NCI-H345 treated with DMSO at 0.1 percent for 48 hours (cell line): ENCODE results near the gene PCCA.
"Not testable (repeated sequence)": the region's sequence is repeated elsewhere in the genome, so short reads cannot be mapped to it uniquely, and the experiment has no call there.

ENCODE experiments used
- DNase-seq: peaks from one replicate; lab custom pipeline; 2025; ENCODE audit not compliant: unreplicated experiment; lab: John Stamatoyannopoulos, UW

Gene PCCA

DNA sequence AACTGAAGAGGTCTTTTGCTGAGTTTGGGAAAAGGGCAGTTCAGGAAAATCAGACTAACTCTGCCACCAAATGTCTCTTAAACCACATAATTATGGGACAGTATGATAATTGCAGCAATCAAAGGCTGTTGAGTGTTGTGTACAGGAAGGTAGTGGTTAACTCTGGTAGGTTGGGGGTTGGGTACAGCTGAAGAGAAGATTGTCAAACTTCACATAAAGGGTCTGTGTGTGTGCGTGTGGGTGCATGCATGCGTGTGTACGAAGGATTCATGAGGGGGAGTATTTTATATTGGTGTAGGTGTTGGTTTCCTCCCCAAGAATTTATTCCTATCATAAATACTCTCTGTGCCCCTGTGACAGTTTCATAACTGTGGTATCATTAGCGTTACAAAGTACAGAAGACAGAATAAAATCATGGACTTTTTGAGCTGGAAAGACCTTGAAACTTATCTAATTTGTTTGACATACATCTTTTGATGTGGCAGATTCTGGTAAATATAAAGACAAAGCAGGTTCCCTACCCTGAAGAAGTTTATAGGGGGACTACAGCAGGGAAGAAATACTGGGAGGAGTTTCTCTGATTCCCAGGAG, 94.1 kb downstream of the PCCA start:
- no peak for DNase-seq

DNA sequence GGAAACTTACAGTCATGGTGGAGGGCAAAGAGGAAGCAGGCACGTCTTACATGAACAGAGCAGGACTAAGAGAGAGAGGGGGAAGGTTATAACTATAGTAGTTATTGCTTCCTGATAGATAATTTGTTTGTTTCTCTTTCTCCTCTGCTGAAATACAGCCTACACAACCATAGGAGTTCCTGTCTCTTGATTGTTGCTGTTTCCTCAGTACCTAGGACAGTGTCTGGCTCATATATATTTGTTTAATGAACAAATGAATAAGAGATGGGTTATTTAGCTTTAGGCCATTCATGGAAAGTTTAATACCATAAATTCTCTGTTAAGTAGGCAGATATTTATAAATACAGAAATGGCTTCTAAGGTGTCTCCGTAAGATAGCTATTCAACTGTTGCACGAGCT, 95.2 kb downstream of the PCCA start:
- no peak for DNase-seq

DNA sequence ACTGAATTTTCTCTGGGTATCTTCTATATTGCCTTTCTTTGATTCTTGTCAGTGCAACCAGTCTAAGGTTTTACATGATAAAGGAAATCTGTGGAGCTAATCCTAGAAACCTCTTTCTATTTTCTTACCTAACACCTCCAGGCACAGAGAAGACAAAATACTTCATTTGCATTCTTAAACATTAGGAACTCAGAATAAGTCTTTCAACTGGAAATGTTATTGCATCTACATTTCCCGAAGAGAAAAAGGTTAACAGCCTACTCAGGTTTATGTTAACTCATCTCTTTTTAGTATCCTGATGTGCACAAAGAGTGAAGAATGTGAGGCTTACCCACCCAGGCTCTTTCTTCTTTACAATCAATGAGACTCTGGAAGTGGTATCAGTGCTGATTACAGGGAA, 106.7 kb downstream of the PCCA start:
- no peak for DNase-seq

DNA sequence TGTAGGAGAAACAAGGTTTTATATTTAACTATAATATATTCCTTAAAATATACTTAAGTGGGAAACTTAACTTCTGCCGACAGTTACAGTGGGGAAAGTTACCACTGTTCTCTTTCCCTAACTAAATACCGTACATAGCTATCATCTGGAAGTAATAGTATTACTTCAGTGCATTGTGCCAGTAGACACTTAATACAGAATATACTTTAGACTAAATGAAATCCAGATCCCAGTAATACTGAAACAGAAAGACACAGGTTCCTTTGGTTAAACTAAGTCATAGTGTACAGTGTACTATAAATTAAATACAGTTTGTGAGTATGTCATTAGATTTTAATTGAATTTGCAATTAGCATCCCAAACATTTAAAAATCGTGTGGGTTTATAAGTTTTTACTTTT, 107.5 kb downstream of the PCCA start:
- no peak for DNase-seq

DNA sequence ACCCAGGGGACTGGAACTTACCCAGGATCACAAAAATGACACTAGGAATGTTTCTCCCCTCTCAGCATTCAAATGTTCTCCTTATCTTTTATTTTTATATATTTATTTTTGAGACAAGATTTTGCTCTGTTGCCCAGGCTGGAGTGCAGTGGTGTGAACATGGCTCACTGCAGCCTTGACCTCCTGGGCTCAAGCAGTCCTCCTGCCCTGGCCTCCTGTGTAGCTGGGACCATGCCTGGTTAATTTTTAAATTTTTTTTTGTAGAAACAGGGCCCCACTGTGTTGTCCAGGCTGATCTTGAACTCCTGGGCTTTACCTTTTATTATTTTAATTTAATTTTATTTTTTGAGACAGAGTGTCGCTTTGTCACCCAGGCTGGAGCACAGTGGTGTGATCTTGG, 108.2 kb downstream of the PCCA start:
- DNase-seq = no peak

DNA sequence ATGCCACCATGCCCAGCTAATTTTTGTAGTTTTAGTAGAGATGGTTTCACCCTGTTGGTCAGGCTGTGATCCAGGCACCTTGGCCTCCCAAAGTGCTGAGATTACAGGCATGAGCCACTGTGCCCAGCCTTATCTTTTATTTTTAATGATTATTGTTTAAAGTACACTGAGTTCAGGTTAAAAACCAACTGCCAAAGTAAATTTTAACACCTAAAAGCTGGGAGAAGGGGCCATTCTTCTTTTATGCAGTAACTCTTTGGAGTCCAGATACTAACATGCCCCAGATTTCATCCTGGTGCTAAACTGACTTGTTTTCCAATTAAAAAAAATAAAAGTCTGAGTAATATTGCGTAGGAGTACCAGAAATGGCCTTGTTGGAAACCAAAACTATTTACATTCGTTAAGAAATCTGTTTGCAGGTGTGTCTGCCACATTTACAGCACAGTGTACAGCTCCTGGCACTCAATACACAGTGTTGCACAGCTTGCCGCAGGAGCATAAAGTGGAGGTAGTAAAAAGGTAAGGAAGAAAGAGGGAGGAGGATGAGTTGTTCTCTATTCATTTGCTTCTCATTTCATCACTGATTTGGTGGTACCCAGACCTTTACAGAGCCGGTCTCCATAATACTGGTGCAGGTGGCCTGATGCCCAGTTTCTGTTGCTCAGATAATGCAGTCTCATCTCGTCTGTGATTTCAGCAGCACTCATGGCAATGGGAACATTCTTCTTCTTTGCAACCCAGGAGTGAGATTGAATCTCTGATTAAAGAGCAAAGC, 108.9 kb downstream of the PCCA start:
- DNase-seq = no peak

DNA sequence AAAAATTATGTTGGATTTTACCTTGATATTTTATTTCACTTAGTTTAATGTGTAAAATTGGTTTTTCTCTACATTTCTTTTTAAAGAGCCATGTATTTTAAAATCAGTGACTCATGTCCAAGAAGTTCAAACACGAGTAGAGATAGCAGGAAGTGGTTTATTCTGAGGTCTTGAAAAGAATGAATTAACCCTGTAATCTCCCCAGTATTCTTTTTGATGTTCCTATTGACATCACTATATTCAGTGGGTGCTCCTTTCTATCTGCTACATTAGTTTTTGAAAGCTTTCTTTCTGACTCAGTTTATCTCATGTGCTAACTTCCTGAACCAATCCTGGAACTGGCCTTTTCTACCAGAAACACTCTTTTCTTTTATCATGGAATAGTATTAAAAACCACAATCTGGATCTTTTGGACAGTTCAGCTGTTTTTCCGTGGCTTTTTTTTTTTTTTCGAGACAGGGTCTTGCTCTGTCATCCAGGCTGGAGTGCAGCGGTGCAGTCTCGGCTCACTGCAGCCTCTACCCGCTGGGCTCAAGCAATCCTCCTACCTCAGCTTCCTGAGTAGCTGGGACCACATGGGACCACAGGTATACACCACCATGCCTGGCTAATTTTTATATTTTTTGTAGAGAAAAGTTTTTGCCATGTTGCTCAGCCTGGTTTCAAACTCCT, 114.9 kb downstream of the PCCA start:
- DNase-seq = no peak

DNA sequence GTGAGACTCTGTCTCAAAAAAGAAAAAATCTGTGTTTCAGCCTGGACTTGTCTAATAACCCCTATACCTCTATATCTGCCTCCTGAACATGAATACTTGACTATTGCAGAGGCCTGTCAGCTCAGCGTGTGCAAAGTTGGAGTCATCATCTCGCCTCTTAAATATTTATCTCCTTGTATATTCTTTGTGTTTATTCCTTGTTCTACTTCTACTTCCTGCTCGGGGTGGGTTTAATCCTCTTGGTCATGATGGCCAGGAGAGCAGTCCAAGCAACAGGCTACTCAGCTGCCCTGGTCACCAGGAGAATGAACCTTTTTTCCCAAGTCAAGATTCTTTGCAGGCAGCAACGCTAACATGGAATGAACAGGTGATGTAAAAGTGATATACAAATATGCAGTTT, 119.1 kb downstream of the PCCA start:
- no peak for DNase-seq

DNA sequence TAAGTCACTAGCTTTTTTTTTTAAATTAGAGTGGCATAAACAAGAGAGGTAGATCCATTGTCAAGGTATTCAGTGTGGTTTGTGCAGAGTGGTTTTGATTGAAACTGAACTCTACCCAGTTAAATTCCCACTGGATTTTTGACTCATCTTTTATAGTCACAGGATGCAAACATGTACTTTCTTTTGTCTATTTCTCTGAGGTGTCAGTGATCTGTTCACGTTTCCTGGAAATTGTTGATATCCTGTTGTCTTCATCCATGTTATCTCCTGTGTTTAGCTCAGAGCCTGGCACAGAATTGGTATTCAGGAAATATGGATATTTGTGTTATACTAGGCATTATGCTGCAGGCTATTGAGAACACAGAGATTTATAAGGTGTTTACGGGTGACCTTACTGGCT, 119.7 kb downstream of the PCCA start:
- no peak for DNase-seq

DNA sequence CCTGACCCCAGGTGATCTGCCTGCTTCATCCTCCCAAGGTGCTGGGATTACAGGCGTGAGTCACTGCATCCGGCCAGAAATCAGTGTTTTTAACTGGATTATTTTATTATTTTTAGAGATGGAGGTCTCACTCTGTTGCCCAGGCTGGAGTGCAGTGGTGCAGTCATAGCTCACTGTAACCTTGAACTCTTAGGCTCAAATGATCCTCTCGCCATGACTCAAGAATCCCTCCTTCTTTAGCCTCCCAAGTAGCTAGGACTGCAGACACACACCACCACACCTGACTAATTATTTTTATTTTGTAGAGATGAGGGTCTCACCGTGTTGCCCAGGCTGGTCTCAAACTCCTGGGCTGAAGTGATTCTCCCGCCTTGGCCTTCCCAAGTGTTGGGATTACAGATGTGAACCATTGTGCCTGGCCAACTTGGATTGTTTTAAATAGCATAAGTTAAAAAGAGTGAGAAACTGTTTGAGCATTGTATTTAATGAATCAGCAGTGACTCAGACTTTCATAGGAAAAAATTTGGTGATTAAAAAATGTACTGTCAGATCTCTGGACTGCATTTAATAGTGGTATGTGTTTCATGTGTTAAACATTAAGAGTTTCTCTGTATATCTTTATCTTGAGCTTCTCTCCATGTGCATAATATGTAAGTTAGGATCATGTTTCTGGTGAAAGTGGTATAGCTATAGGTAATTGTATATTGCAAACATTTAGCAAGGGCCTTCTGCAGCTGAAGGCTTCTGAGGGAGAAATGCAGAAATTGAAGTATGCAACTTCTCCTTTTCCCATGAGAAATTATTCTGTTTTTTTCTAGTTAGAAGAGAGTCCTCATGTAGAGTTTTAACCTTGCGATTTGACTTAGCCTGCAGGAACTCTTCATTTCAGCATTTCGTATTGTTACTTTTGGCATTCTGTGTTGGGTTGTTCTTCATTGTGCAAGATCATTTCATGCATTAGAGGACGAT, 121.2 kb downstream of the PCCA start:
- no peak for DNase-seq

DNA sequence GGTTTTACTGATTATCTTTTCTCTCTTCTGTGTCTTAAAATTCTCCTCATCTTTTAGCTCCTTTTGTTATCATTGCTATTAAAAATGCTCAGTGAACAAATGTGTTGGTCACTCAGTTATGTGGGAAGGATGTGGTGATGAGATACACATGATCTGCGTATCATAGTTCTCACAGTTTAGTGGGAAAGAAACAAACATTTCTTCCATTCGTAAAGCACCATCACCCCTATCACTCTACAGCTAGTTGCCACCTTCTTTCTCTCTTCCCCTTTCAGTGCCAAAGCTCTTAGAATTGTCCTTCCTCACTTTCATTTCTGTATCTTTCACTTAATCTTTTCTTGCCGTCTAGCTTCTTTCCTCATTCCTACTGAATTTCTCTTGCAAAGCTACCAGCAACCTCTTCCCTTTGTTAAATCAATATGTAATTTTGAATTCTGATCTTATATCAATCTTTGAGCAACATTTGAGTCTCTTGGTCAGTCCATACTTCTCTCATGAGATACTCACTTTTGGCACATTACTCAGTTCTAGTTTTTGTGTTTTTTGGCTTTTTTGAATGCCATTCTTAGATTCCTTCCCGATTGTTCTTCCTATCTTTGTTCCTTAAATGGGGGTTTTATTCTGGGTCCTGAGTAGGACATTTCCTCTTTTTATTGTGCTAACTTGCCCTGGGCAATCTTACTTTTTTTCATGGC, 122.3 kb downstream of the PCCA start:
- DNase-seq = no peak

DNA sequence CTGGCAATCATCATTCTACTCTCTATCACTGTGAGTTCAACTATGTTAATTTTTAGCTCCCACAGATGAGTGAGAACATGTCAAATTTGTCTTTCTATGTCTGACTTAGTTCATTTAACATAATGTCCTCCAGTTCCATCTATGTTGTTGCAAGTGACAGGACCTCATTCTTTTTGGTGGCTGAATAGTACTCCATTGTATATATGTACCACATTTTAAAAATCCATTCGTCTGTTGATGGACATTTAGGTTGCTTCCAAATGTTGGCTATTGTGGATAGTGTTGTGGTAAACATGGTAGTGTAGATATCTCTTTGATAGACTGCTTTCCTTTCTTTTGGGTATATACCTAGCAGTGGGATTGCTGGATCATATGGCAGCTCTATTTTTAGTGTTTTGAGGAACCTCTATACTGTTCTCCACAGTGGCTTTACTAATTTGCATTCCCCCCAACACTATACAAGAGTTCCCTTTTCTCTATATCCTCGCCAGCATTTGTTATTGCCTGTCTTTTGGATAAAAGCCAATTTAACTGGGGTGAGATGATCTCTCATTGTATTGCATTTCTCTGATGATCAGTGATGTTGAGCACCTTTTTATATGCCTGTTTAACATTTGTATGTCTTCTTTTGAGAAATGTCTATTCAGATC, 124.1 kb downstream of the PCCA start:
- DNase-seq = no peak

DNA sequence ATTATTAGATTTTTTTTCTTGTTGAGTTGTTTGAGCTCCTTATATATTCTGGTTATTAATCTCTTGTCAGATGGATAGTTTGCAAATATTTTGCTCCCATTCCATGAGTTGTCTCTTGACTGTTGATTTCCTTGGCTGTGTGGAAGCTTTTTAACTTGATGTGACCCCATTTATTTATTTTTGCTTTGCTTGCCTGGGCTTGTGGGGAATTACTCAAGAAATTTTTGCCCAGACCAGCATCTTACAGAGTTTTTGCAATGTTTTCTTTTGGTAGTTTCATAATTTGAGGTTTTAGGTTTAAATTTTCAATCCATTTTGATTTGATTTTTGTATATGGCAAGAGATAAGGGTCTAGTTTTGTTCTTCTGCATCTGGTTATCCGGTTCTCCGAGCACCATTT, 124.7 kb downstream of the PCCA start:
- no peak for DNase-seq

DNA sequence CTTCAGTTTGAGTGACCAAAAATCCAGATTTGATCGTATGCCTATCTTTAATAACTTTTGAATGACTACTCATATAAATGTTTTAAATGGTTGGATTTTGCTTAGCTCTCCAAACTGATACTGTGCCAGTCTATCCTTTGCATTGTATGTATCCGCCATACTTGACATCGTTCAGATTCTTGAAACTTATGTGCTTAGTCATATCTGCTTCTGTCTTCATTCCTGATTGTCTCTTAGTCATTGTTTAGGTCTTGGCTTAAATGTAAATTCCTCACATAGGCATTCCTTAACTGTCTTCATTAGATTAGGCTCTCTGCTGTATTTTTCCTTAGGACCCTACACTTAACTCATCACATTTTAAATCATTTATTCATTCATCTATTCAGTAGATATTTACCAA, 126.0 kb downstream of the PCCA start:
- DNase-seq = no peak

DNA sequence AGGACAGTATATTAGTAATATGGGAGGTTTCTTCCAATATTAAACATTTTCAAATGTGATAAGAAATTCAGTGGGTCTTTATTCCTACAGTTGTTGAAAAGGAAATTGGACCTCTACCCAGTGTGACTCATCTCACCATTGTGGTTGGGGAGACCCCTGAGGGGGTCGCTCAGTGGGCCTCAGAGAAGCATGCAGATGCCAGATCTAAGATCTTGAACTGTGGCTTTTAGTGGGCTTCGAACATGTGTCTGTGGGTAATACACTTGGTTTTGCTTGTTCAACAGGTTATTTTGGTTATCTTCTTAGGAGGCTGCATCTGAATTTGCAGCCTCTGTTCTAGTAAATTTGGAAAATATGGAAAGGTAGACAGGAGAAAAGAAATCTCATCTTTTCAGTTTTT, 132.3 kb downstream of the PCCA start:
- no peak for DNase-seq

DNA sequence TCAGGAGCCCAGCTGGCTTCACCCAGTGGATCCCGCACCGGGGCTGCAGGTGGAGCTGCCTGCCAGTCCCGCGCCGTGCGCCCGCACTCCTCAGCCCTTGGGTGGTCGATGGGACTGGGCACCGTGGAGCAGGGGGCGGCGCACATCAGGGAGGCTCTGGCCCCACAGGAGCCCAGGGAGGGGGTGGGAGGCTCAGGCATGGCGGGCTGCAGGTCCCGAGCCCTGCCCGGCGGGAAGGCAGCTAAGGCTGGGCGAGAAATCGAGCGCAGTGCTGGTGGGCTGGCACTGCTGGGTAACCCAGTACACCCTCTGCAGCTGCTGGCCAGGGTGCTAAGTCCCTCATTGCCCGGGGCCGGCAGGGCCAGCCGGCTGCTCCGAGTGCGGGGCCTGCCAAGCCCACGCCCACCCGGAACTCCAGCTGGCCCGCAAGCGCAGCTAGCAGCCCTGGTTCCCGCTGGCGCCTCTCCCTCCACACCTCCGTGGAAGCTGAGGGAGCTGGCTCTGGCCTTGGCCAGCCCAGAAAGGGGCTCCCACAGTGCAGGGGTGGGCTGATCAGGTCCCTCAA, 135.2 kb downstream of the PCCA start:
- DNase-seq = not testable (repeated sequence)

DNA sequence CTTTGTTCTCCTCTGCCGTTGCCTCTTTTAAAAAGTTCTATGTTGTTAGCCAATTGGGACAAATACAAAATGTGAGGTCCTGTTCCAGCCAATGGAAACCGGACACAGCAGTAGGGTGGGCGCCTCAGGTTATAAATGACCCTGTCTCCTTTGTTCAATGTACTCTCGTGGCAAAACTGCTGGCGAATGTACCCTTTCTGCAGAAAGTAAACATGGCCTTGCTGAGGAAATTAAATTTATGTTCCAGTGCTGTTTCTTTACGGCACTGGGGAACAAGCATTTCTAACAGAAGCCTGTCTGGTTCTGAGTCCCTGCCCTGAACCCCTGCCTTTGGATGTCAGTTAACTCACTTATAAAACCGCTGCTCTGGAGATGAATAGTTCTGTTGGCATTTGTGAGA, 140.7 kb downstream of the PCCA start:
- DNase-seq = no peak

DNA sequence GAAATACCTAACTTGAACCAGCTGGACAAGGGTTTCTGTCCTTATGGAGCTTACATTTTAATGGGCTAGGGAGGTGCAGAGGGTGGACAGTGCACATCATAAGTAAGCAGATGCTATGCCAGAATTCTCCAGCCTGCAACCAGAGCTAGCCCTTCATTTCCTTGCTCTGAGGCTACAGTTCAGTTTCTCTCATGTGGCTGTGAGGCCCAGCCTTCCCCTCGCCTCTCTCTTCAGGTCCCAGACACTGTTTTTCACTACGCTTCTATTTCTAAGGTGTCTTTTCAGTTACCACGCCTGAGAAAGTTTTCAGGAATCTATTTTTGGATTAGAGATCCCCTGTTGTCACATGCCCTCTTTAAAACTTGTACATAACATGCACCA, 141.9 kb downstream of the PCCA start:
- no peak for DNase-seq

DNA sequence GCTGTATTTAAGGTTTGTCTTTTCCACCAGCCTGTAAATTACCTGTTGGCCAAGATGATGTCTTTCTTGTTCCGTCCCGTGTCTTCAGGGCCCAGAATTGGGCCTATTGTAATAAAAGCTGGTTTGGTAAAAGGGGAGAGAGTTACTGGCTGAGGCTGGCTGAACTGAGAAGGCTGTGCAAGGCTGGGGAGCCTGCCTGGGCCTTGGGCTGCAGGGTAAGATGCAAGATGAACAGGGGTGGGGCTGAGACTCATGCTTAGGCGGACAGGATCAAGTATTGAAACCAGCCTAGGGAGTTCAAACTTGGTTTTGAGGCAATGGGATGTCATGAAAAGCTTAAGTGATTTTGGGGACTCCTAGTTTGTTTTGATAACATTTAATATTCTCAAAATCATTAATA, 142.3 kb downstream of the PCCA start:
- DNase-seq = no peak

DNA sequence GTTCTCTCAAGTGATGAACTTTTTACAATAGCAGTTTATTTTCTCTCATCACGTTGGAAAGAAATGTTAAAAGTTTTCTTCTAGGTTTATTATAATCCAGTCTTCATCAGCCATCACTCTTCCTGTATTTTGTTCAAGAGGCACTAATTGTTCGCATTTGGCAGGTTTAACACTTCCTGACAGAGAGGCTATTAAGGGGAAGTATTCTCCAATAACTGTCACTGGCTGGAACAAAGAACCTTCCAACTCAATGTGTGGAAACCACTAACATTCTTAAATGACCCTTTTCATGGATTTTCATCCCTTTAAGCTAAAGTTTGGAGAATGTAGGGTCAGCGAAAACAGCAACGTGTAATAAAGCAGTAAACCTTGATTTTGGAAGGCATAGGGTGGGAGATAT, 145.1 kb downstream of the PCCA start:
- DNase-seq = no peak
